BLaER1 (cell line): ENCODE results near the gene PGLYRP2.

ENCODE experiments used
- H3K27ac ChIP-seq: shearing (Covaris generic); formaldehyde crosslinking; 2 replicates; pipeline ENCODE4 v1.8.1; 2022
- H3K27me3 ChIP-seq: shearing (Covaris generic); formaldehyde crosslinking; 2 replicates; pipeline ENCODE4 v1.8.1; 2022
- H3K36me3 ChIP-seq: shearing (Covaris generic); formaldehyde crosslinking; 2 replicates; pipeline ENCODE4 v1.8.1; 2022
- H3K4me1 ChIP-seq: shearing (Covaris generic); formaldehyde crosslinking; 2 replicates; pipeline ENCODE4 v1.8.1; 2022
- H3K4me2 ChIP-seq: shearing (Covaris generic); formaldehyde crosslinking; 2 replicates; pipeline ENCODE4 v1.8.1; 2022
- H3K4me3 ChIP-seq: shearing (Covaris generic); formaldehyde crosslinking; 2 replicates; pipeline ENCODE4 v1.8.1; 2022
- H3K9ac ChIP-seq: shearing (Covaris generic); formaldehyde crosslinking; 2 replicates; pipeline ENCODE4 v1.8.1; 2022
- H3K9me3 ChIP-seq: shearing (Covaris generic); formaldehyde crosslinking; 2 replicates; pipeline ENCODE4 v1.8.1; 2022
- H4K20me1 ChIP-seq: shearing (Covaris generic); formaldehyde crosslinking; 2 replicates; pipeline ENCODE4 v1.8.1; 2022
- Cebpa-rat ChIP-seq: shearing (Covaris generic); IDR thresholded peaks from 2 replicates; pipeline ENCODE4 v1.8.1; 2022

Gene PGLYRP2

DNA sequence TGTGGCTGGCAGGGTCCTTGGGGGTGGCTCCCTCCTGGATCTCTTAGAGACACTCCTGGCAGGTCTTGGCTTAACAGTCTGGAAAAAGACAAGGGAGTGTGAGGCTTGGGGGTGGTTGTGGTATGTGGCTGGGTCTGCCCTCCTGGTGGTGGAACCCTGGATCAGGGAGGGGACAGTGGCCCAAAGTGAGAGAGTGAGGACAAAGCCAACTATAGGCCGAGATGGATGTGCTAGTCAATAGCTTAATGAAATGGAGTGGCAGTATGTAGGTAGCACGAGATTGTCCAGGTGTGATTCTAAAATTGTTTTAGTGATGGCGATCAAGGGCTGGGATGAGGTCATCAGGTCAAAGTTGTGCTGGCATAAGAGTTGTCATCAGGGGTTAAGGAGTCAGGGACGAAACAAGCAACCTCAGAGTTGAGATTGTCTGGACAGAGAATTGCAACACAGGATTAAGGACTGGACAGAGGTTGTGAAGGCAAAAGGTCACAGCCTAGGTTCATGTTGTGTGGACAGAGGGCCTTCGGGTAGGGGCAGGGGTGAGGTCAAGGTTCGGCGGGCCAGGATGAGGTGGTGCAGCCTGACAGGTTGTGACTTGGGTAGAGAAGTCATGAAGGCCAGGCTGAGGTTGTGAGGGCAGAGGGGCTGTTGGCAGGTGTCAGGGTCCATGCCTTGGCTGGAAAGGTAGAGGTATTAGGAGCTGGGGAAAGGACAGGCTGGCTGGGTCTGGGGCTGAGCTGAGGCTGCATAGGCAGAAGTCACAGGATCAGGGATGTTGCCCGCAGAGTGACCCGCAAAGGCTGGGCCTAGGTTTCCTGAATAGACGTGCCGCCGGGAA is 10.4 kb downstream of the PGLYRP2 start:
- Histone ChIP-seq H3K4me1 (peaks cover 79% of the 10 kb centered on the region), H3K36me3 (no peaks in the 10 kb centered on the region), H3K4me2 (peak overlapping the region; percentile 90), H3K27me3 (peaks cover 14% of the 10 kb centered on the region), H3K4me3 (peak overlapping the region; percentile 46; the same call in 1 of the 2 replicates), H3K9me3 (0 out of 2 replicates have a peak, but pooled peaks cover 3% of the 10 kb centered on the region), H3K27ac (peak overlapping the region; percentile 31), H4K20me1 (no peaks in the 10 kb centered on the region), H3K9ac (peak overlapping the region; percentile 32; the same call in 1 of the 2 replicates)
- TF ChIP-seq Cebpa-rat: no peak

DNA sequence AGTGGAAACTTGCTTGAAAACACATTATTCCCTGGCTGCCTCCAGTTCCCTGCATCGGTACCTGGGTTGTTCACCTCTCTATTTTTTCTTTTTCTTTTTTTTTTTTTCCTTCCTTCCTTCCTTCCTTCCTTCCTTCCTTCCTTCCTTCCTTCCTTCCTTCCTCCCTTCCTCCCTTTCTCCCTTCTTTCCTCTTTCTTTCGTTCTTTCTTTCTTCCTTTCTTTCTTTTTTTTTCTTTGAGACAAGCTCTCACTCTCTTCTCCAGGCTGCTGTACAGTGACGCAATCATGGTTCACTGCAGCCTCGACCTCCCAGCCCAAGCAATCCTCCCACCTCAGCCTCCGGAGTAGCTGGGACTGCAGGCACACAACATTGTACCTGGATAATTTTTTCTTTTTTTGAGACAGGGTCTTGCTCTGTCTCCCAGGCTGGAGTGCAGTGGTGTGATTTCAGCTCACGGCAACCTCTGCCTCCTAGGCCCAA is 11.5 kb downstream of the PGLYRP2 start:
- Histone ChIP-seq H3K36me3 (no peaks in the 10 kb centered on the region), H3K4me3 (no peak overlapping the region), H3K9ac (no peak overlapping the region; the same call in 1 of the 2 replicates), H3K4me2 (peak overlapping the region; percentile 90), H3K27ac (peak overlapping the region; percentile 83; the same call in 1 of the 2 replicates), H3K27me3 (peaks cover 14% of the 10 kb centered on the region), H4K20me1 (no peaks in the 10 kb centered on the region), H3K9me3 (0 out of 2 replicates have a peak, but pooled peaks cover 3% of the 10 kb centered on the region), H3K4me1 (peaks cover 81% of the 10 kb centered on the region)
- peak; percentile 50; the same call in 1 of the 2 replicates for TF ChIP-seq Cebpa-rat

DNA sequence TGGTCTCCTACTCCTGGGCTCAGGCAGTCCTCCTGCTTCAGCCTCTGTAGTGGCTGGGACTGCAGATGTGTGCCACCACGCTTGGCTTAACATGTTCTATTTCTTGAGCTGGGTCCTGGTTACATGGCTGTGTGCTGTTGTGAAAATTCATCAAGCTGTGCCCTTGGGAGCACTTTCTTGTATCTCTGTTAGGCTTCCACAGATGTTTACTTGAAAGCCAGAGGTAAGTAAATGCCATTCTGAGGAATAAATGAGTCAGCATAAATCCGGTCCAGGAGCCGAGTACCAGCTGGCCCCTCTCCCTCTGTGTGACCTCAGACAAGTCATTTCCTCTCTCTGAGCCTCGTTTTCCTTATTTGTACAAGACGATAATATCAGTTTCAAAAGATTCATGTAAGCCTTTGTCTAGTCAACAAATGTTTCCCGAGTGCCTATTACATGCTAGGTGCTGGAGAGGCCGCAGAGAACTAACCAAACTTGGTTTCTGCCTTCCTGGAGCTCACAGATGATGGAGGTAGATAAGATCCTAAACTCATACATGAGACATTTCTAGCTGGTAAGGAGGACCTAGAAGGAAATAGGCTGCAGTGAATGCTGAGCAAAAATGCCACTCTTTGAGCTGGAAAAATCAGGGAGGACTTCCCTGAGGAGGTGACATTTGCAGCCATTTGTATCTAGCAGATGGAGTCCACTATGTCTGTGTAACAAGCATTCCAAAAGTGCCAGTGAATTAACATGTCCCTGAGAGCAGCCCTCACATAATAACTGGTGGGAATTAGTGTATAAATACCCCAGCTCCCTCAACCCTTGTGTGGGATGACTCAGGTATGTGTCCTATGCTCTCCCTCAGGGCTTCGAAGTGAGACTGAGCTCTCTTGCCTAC is 12.2 kb downstream of the PGLYRP2 start:
- Histone ChIP-seq H3K27ac (peak overlapping the region; percentile 83), H4K20me1 (no peaks in the 10 kb centered on the region), H3K36me3 (no peaks in the 10 kb centered on the region), H3K4me2 (peak overlapping the region; percentile 90), H3K4me1 (peaks cover 88% of the 10 kb centered on the region), H3K27me3 (peaks cover 14% of the 10 kb centered on the region), H3K9ac (peak overlapping the region; percentile 62; the same call in 1 of the 2 replicates), H3K9me3 (0 out of 2 replicates have a peak, but pooled peaks cover 3% of the 10 kb centered on the region), H3K4me3 (no peak overlapping the region)
- no peak for TF ChIP-seq Cebpa-rat

DNA sequence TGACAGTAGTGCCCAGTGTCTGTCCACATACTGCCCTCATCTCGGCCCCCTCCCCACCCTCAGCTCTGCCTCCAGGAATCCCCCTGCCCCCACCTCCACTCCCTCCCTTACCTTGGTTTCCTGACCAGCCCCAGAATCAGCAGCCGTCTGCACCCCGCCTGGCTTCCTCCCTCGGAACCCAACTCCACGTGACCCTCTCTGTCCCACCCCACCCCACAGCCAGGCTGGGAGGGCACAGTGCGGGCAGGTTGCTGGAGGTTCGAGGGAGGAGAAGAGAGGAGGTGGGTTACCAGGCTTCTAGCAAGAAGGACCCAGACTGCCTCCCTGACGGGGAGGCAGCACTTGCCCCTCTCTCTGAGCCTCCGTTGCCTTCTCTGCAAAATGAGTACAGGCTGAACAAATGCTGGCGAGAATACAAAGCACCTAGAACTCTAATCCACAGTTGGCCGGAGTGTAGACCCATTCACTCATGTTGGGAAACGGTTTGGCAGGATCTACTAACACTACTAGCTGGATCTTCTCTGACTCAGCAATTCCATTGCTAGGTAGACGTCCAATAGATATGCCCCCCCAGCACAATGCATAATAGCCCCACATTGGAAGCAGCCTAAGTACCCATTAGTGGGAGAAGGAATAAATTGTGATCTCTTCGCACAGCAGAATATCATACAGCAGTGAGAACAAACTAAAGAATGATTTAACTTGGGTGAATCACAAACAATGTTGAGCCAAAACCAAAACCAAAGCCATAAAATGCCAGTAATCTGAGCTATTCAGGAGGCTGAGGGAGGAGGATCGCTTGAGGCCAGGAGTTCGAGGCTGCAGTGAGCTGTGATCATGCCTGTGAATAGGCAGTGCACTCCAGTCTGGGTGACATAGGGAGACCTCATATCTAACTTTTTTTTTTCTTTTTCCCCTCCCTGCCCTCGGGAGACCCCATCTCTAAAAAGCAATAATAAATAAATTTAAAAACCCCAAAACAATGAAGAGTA is 14.6 kb downstream of the PGLYRP2 start, which contains the start of gene RASAL3:
RASAL3 (minus strand) TSS at position 151 of the 992 bp plus-strand sequence. CDS start 186 bp downstream, outside the sequence.
- no peak for TF ChIP-seq Cebpa-rat
- Histone ChIP-seq H4K20me1 (no peaks in the 10 kb centered on the region), H3K4me2 (peak within 1 kb of the TSS; percentile 94), H3K27ac (peak within 1 kb of the TSS; percentile 98), H3K4me3 (peak within 1 kb of the TSS; percentile 71), H3K9ac (peak within 1 kb of the TSS; percentile 87), H3K27me3 (peaks cover 12% of the 10 kb centered on the region), H3K4me1 (peaks cover 85% of the 10 kb centered on the region), H3K36me3 (0 out of 2 replicates have a peak, but pooled peaks cover 4% of the 10 kb centered on the region), H3K9me3 (no peaks in the 10 kb centered on the region)

DNA sequence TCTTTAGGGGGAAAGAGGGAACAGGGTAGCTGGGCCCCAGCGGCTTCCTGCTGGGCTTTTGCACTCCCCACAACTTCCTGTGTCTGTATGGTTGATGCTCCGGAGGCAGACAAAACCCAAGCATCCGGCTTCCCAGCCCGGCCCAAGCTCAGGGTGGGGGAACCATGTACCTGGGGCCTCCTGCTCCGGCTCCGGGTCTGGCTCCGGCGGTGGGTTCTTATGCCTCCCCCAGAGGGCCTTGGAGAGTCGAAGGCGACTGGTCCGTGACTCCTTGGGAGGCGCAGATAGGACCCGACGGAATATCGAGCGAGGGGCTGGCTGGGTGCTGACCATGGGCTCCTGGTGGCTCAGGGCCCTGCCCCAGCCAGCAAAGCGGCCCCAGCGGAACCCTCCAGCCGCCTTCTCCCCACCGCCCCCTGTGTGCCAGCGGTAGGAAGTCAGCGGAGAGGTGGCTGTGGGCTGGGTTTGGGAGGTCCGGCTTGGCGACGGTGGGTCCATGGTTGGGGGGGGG is 15.4 kb downstream of the PGLYRP2 start:
- no peak for TF ChIP-seq Cebpa-rat
- H3K9me3 ChIP-seq: no peaks in the 10 kb centered on the region
- H3K4me3 ChIP-seq: peak overlapping the region; percentile 71
- no peaks in the 10 kb centered on the region for H4K20me1 ChIP-seq
- H3K27me3 ChIP-seq: peaks cover 4% of the 10 kb centered on the region
- peak overlapping the region; percentile 94 for H3K4me2 ChIP-seq
- H3K9ac ChIP-seq: peak overlapping the region; percentile 87
- 0 out of 2 replicates have a peak, but pooled peaks cover 8% of the 10 kb centered on the region for H3K36me3 ChIP-seq
- peaks cover 77% of the 10 kb centered on the region for H3K4me1 ChIP-seq
- peak overlapping the region; percentile 98 for H3K27ac ChIP-seq

DNA sequence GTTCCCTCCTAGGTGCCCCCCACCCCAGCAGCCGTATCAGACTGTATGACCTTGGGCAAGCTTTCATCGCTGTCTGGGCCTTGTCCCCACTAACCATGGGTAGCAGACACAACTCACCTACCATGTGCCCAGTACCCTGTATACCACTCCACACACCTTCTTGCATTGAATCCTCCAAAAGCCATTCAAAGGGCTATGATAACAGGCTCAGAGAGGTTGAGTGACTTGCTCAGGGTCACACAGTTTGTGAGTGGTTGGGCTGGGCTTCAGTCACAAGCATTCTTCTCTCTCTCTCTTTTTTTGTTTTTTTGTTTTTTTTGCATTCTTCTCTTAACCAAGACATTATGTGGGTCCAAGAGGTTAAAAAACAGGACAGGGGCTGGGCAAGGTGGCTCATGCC is 17.6 kb downstream of the PGLYRP2 start:
- Histone ChIP-seq H3K9me3 (0 out of 2 replicates have a peak, but pooled peaks cover 5% of the 10 kb centered on the region), H3K27me3 (no peaks in the 10 kb centered on the region), H4K20me1 (no peaks in the 10 kb centered on the region), H3K9ac (no peak overlapping the region), H3K4me3 (no peak overlapping the region), H3K4me2 (peak overlapping the region; percentile 94), H3K36me3 (peaks cover 22% of the 10 kb centered on the region; the same call in 1 of the 2 replicates), H3K4me1 (peaks cover 68% of the 10 kb centered on the region), H3K27ac (peak overlapping the region; percentile 98; the same call in 1 of the 2 replicates)
- no peak for TF ChIP-seq Cebpa-rat

DNA sequence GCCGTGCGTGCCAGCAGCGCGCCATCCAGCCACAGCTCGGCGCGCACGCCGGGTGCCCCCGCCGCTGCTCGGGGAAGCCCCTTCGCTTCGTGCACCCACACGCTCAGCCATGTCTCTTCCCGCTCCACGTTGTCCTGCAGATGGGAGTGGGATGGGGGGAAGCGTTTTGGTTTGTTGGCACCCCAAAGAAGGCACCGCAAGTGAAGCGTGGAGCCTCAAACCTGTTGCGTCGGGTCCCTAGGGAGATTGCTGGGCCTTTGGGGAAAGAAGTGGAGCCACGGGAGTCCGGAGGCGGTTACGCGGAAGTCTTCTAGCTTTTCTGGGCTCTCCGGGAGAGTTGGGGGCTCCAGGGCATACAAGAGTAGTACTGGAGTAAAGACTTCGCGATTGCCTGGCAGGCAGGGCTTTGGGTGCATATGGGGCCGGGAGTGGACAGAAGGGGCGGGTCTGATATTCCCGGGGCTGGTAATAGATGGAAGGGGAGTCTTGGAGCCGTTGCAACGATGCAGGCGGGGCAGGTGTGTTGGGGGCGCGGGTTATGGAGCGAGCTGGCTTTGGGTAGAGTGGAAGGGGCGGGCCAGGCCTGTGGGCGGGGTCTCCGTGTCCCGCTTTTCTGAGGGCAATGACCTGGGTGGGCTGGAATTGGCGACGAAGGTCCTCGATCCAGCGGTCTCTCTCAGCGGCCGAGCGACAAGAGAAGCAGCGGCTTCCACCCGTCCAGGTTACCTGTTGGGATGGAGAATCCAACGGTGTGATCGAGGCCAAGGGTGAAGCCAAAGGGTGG is 21.4 kb downstream of the PGLYRP2 start:
- H3K36me3 ChIP-seq: peaks cover 58% of the 10 kb centered on the region; the same call in 1 of the 2 replicates
- H4K20me1 ChIP-seq: no peaks in the 10 kb centered on the region
- peaks cover 36% of the 10 kb centered on the region for H3K4me1 ChIP-seq
- no peak overlapping the region for H3K4me3 ChIP-seq
- H3K27me3 ChIP-seq: no peaks in the 10 kb centered on the region
- H3K4me2 ChIP-seq: peak overlapping the region; percentile 49
- no peak overlapping the region for H3K9ac ChIP-seq
- TF ChIP-seq Cebpa-rat: no peak
- H3K27ac ChIP-seq: peak overlapping the region; percentile 34
- H3K9me3 ChIP-seq: 0 out of 2 replicates have a peak, but pooled peaks cover 5% of the 10 kb centered on the region
